GM06990 (cell line): ENCODE data around the gene PLEKHG4.

Experiments used
- DNase-seq: peaks from one replicate; pipeline ENCODE4 v3.0.0-alpha.2; 2011; ENCODE audit not compliant: insufficient read length; ENCODE audit errors: extremely low read depth
- H3K27me3 ChIP-seq: replicated peaks from 2 replicates; pipeline ENCODE4 v1.6.0; 2011; ENCODE audit warnings: low read length; ENCODE audit not compliant: control insufficient read depth, insufficient read depth
- H3K36me3 ChIP-seq: 2 replicates; pipeline ENCODE4 v1.5.1; 2011; ENCODE audit warnings: low read length; ENCODE audit not compliant: control insufficient read depth, insufficient read depth
- H3K4me3 ChIP-seq: replicated peaks from 2 replicates; pipeline ENCODE4 v1.5.1; 2011; ENCODE audit warnings: low read depth, mild to moderate bottlenecking, control low read depth, low read length
- TF ChIP-seq, protein P1 (sequence below): IDR thresholded peaks from 2 replicates; pipeline ENCODE4 v1.5.1; 2011; ENCODE audit warnings: low read length, control low read depth, mild to moderate bottlenecking, inconsistent platforms; ENCODE audit not compliant: insufficient read depth, poor library complexity, severe bottlenecking

Gene PLEKHG4

DNA sequence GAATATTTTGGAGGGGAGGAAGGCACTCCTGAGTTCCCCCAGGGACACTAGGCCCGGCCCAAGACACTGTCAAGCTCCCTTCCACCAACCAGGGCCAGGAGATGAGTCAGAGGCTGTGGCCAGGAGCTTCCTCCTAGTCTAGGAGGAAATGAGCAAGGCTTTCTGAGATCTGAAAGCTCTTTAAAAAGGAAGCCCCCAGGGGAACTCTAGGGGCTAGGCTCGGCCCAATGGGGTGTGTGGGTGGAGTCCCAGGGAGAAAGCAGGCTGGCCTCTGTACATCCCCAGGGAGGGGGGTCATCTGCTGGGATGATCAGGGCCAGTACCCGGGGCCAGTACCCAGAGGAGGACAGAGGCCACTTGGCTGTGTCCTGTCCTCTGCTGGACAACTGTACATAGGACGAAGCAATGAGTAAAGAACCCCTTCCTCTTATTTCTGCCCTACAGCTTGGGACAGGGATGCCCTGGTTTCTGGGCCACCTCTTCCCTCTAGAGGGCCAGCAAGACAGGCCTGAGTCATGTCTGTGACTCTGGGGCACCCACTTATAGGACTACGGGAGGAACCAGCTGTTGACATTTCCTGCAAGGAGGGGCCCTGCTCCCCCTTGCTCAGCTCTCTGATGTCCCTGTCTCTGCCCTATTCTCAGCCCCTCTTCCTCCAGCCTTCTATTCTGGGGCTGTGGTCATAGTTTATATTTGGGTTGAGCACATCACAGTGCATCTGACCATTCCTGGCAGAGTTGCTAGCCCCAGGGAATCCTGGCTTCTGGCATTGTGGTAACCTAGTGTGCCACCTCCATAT, 34.7 kb upstream of the PLEKHG4 start:
- peak overlapping the region; percentile 71 for H3K4me3 ChIP-seq

GRCh38 chr16:67245186-67245585, 34.1 kb upstream of the PLEKHG4 start:
- TF ChIP-seq, protein P1, sequence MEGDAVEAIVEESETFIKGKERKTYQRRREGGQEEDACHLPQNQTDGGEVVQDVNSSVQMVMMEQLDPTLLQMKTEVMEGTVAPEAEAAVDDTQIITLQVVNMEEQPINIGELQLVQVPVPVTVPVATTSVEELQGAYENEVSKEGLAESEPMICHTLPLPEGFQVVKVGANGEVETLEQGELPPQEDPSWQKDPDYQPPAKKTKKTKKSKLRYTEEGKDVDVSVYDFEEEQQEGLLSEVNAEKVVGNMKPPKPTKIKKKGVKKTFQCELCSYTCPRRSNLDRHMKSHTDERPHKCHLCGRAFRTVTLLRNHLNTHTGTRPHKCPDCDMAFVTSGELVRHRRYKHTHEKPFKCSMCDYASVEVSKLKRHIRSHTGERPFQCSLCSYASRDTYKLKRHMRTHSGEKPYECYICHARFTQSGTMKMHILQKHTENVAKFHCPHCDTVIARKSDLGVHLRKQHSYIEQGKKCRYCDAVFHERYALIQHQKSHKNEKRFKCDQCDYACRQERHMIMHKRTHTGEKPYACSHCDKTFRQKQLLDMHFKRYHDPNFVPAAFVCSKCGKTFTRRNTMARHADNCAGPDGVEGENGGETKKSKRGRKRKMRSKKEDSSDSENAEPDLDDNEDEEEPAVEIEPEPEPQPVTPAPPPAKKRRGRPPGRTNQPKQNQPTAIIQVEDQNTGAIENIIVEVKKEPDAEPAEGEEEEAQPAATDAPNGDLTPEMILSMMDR = no peak
- Histone ChIP-seq H3K27me3 (no peaks in the 10 kb centered on the region), H3K4me3 (peak overlapping the region; percentile 71), H3K36me3 (no peaks in the 10 kb centered on the region; the same call in none of the 2 replicates)
- DNase-seq = no peak

More for the DNA sequence above, 34.7 kb upstream of the PLEKHG4 start:
- Histone ChIP-seq H3K27me3 (no peaks in the 10 kb centered on the region), H3K36me3 (no peaks in the 10 kb centered on the region; the same call in none of the 2 replicates)
- TF ChIP-seq, protein P1 = no peak
- peak; percentile 79 for DNase-seq

GRCh38 chr16:67245674-67246080, 33.7 kb upstream of the PLEKHG4 start:
- Histone ChIP-seq H3K27me3 (no peaks in the 10 kb centered on the region), H3K4me3 (peak overlapping the region; percentile 71), H3K36me3 (no peaks in the 10 kb centered on the region; the same call in none of the 2 replicates)
- TF ChIP-seq, protein P1 = no peak
- DNase-seq = no peak

DNA sequence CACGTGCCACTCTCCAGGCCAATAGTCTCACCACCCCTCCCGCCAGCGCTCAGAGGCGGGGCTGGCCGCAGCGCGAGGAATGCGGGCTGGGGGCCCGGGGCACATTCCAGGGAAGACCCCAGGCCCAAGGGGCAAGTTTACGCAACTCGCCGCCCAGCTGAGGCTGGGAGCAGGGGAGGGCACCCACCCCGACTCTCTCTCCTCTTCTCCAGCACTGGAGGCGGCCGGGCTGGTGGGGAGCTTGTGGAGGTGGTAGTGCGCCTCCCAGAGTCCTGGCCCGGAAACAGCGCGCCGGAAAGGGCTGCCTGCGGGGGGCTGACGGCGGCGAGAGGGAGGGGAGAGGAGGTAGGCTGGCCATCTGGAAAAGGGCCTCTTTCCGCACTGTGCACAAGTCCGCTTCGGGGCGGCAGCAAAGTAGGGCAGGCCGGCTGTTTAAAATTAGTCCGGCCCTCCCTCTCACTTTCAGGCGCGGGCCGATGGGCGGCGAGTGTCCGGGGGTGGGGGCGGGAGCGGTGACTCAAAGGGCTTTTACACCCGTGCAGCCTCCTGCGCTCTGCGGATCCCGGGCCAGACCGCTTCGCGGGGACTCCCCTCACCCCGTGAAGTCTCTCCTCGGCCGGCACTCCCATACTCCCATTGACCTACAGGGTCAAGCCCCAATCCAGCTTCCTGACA, 33.1 kb upstream of the PLEKHG4 start:
- TF ChIP-seq, protein P1 = peak; percentile 68
- Histone ChIP-seq H3K36me3 (no peaks in the 10 kb centered on the region; the same call in 1 of the 2 replicates), H3K27me3 (no peaks in the 10 kb centered on the region), H3K4me3 (peak overlapping the region; percentile 71)
- DNase-seq = peak; percentile 85

DNA sequence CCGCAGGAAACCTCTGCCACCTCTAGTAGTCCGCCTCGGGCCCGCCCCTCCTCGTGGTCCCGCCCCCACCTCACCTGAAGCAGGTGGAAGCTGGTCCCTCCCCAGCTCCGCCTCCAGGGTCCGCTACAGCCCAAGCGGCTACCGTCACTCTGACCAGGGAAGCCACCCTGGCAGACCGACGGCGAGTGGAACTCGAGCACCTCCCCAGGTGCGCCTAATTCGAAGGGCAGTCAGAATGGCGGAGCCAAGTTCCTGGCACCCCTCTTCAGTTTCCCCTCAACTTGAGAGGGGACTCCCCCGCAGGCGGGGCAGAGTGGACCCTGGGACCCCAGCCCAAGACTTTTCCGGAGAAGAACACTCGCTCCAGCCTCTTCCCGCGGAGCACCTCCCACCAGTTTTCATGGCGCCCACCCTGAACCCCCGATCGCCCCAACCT, 32.6 kb upstream of the PLEKHG4 start:
- H3K36me3 ChIP-seq = no peaks in the 10 kb centered on the region
- TF ChIP-seq, protein P1 = no peak
- no peaks in the 10 kb centered on the region for H3K27me3 ChIP-seq
- no peak for DNase-seq
- peak overlapping the region; percentile 71 for H3K4me3 ChIP-seq
